HG02571 (cell line): ENCODE results near the gene DCLK1.
"Not testable (repeated sequence)": the region's sequence is repeated elsewhere in the genome, so short reads cannot be mapped to it uniquely, and the experiment has no call there.

Experiments
- ATAC-seq: cut with Tn5 transposase; IDR thresholded peaks from one replicate; pipeline ENCODE4 v1.9.1; 2021; ENCODE audit warnings: mild to moderate bottlenecking, moderate library complexity; ENCODE audit not compliant: unreplicated experiment

Gene DCLK1

DNA sequence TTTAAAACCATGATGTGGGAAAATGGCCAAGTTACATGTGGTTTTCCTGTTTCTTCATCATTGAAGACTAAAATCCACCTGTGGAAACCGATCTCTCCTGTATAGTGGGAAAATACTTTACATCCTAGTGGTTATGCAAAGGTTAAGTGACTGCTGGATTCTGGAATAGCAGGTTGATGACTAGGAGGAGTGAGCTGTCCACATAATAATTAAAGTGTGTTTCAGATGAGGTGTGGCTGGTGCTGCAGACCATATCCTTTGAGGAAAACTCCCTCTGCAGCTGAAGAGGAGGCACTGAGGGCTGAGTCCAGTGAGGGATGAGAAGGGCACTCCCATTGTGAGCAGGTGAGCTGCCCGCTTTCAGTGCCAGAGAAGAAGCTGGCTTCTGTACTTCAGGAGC is 43.2 kb downstream of the DCLK1 start:
- no peak for ATAC-seq

DNA sequence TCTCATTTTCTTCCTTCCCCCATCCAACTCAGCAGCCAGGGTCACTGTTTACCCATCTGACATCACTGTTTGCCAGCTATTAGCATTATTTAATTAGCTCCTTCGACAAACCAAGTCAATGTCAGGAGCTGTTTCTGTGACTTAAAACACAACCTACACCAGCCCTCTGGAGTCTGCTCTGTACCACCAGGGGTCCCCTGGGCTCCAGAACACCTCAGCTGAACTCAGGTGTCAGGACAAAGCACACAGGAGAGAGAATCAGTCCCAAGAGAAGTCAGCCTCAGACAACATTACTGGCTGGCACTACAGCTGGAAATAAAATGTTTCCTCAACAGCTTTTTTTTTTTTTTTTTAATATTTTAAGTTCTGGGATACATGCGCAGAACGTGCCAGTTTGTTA is 45.1 kb downstream of the DCLK1 start:
- no peak for ATAC-seq

DNA sequence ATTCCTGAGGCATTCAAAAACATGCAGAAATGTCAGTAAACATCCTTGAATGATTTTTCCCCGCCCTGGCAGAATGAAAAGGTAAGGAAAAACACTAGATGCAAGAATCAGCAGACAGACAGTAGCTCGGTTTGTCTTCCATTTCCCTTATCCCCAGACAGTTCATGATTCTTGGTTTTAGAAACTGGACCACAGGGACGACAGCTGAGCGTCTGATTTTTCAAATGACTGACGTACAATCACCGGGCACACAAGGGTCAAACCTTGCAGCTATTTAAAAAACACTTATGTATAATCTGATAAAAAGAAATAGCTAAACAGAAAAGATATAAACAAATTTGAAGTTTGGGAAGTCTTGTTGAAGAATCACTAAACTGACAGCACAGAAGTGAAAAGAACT is 47.1 kb downstream of the DCLK1 start:
- ATAC-seq, result no peak

- no peak for ATAC-seq
Observed at GRCh38 chr13:36082806-36083205, 48.4 kb downstream of the DCLK1 start.

GRCh38 chr13:36082396-36082795 is 48.8 kb downstream of the DCLK1 start:
- no peak for ATAC-seq

GRCh38 chr13:36076211-36076610 is 55.0 kb downstream of the DCLK1 start:
- no peak for ATAC-seq

DNA sequence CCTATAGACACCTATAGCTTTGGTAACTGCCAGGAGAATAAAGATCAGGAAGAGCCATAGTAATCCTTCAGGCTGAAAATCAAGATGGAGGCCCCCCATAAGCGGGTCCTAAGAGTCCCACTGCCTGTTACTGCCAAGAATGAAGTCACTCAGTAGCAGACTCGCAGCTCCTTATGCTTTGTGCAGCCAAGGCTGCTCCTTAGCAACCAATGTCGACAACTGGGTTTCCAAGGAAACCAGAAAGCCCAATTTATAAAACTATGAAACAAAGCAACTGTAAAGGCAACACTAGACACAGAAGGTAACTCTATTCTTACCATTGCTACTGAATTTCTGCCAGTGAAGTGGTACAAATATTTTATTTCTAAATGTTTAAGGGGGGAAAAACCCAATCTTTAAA is 56.5 kb downstream of the DCLK1 start:
- ATAC-seq, result no peak

- no peak for ATAC-seq
Observed at GRCh38 chr13:36072152-36072935, 58.8 kb downstream of the DCLK1 start.

DNA sequence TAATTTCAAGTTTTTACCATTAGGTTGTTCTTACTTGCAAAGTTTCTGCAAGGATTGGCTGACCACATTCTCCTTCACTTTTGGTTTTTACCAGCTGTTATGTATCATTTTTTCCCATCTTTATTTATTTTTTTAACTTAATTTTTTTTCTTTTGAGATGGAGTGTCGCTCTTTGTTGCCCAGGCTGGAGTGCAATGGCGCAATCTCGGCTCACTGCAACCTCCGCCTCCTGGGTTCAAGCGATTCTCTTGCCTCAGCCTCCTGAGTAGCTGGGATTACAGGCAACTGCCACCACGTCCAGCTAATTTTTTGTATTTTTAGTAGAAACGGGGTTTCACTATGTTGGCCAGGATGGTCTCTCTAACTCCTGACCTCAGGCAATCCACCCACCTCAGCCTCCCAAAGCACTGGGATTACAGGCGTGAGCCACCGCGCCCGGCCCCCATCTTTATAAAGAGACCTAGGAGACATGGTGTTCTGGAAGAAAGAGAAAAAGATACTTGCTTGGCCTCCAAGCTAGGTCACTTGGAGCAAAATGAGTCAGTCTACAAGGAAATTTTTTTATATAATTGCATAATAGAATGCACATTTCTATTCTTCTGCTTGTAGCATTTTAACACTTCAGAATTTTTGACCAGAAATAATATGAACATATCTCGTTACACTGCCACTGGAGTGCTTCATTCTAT is 60.5 kb downstream of the DCLK1 start:
- ATAC-seq, result not testable (repeated sequence)

- ATAC-seq, result no peak
Observed at GRCh38 chr13:36069881-36070366, 61.3 kb downstream of the DCLK1 start.

DNA sequence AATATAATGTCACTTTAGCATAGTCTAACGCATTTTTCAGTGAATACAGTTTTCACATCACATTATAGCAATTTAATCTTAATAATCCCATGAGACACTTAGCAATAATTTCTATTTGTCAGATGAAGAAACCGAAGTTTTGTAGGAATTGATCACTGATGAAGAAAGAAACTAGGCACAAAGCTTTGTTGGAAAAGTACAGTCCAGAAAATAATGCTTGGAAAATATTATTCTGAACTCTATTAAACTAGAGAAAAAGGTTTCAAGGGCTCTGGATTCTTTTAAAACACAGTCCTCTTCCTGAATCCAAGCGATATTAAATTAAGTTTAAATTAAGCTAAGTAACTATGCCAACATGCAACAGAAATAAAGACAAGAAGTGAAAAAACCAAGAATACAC is 62.2 kb downstream of the DCLK1 start:
- ATAC-seq, result no peak

DNA sequence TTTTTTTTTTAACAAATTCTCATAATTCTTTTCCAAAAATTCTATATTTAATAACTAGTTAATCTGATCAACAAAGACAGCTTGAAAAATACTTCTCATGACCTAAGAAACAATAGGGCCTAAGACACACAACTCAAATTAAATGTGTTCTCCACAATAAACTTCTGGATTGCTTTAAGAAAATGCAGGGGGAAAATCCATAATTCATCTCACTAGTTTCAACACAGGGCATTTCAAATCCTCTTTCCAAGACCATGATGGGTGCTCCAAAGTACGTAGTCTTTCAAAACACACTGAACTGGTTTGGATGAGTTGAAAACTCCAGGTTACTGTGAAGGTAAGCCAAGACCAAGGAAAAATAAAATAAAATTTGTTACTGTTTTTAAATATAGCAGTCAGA is 62.6 kb downstream of the DCLK1 start:
- no peak for ATAC-seq

DNA sequence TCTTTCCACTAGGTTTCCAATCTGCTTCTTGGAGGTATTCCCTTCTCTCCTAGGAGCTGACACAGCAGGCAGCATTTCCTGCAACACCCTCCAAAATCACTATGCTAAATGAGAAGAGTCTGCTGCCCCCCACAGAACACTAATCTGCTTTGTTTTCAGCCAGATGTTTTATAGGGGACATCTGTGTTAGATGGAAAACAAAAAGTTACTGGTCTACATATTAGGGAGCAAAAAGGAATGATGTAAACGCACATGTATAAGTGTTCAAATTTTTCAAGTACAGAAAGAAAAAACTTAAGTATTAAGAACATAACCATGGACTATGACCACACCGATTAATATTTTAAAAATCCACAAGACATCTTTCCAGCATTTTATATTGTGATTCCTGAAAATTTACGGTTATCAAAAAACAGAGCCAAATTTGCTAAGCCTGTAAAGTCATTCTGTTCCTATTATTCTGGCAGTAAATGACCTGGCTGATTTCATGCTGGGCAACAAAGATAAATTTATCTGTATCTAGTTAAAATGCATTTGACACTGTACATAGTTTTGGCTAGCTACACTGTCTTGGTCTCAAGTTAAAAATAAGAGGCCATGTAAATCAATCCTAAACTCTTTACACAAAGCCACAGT is 63.3 kb downstream of the DCLK1 start:
- no peak for ATAC-seq

GRCh38 chr13:36062249-36062648 is 68.9 kb downstream of the DCLK1 start:
- no peak for ATAC-seq

- no peak for ATAC-seq
Observed at GRCh38 chr13:36061621-36062020, 69.6 kb downstream of the DCLK1 start.

DNA sequence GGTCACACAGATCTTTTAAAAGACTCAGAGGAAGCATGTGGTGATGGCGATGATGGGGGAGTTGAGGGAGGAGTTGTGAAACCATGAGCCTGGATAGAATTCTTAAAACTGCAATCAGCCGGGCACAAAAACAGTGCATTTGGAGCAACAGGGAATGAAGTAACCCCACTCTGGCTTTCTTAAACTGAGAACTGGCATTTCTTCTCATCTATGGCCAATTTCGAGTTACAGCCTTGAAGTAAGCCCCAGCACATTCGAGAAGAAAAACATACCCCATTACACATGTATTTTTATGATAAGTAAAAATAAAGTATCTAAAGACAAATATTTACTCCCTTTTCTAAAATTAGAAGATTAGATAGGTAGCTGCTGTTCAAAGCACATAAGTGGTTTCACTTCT is 70.1 kb downstream of the DCLK1 start:
- ATAC-seq, result no peak

DNA sequence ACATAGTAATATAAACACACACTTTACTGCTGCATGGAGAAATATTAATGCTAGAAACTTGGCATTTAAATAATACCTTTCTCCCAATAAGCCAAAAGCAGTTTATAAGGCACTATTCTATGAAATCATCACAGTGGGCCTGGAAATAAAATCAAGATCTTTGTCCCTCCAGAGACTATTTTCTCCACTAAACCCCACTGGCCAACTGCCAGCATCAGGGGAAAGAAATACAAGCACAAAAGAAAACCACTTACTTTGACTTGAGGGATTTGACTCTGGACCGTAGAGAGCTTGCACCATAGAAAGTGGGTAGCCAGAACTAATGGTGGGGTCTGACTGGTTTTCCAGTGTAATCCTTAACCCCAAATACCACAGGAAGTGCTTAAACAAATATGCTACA is 71.9 kb downstream of the DCLK1 start:
- ATAC-seq, result no peak

DNA sequence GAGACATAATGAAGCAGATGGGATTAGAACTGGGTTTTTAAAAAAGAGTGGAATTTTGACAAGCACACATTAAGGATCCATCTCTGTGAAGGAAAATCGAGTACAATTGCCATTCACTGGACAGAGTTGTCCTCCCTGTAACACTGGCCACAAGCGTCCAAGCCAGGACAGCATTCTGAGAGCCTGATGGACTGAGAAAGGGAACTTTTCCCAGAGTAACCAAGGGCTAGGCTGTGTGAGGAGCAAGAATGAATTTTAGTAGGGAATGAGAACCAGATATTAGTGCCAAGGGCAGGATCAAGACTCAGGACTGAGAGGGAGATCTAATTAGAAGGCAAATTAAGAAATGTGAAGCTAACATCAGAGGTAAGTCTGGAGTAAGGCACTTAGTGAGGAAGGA is 73.1 kb downstream of the DCLK1 start:
- no peak for ATAC-seq

DNA sequence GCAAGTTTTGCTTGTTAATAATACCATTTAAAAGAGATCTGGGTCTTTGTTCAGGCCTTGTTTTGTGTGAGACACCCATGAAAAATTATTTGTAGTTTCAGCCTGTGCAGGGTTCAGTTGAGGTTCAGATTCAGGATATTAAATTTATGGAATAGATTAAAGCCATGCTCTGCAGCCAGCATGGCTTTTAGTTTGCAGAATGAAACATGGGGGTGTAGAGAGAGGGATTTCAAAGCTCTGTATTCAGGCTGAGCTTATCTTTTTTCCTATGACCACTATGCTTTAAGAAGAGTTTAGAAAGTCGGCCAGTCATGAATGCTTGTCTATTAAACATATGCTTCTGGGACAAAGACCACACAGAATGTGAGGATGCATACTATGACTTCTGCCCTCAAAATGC is 73.6 kb downstream of the DCLK1 start:
- no peak for ATAC-seq

- ATAC-seq, result no peak
Observed at GRCh38 chr13:36057041-36057440, 74.1 kb downstream of the DCLK1 start.

DNA sequence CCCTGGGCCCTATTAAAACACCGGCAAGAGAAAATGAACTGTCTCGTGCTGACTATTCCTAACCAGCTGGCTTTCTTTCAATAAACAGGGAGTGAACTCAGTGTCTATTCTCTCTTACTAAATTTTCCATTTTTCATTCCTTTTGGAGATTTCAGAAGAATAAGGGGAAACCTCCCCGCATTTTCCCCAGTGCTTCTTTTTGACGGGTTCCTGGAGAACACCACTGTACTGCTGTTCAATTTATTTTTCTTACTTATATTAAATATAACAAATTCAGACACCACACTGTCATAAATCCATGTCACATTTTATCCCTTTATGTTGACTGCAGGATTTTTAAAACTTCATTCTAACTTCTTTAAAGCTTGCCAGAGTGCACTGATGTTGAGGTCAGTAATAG is 75.8 kb downstream of the DCLK1 start:
- no peak for ATAC-seq

DNA sequence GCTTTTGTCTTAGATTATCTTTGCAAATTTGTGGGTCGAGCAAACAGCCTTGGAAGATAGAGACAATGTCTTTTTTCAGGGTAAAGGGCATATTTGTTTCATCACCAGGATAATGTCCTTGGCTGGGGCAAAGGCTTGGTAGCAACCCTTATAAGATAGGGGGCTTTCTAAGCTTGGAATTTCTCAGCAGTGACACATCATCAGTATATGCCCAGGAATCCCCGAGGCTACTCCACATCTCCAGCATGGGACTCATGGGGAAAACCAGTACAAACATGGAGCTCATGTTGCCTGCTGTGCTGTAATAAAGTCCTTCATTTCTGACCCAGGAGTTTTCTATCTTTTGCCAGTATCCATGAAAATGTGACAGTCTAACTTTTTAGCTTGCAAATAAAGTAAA is 77.1 kb downstream of the DCLK1 start:
- ATAC-seq, result no peak
